Activated CD4-positive, CD25-positive, alpha-beta regulatory T cell treated with anti-CD3 and anti-CD28 coated beads, Interleukin-2, amount 50 U/mL, for 72 hours (primary cell): ENCODE results near the gene MBD3.

ENCODE experiments used
- DNase-seq: peaks from one replicate; pipeline ENCODE4 v3.0.0; 2021

MBD3 gene

DNA sequence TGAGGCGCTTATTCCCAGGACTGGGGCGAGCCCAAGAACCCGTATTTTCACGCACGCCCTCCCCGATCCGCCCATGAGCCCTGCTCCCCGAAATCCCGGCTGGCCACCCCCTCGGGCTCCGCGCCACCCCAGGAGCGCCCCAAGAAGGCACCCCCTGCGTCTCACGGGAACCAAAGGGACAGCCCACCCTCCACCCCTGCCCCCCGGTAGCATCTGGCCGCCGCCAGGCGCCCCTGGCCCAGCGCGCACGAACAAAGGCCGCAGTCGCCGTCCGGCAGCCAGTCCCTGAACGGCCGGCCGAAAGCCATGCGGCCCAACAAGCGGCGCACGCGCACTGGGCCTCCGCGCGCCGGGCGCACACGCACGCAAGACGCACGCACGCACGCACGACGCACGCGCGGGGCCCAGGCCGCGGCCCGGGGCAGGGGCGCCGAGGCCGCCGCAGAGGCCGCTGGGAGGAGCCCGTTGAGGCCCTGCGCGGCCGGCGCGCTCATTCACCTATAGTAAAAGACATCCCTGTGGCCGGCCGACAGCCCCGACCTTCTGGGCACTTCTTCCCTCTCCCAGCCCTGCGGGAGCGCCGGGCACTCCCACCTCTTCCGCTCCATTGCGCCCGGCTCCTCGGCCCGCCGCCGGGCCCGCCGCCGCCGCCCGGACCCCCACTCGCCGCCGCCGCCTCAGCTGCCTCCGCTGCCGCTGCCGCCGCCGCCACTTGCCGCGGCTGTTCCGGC is 476 bp downstream of the MBD3 start:
- DNase-seq = peak; percentile 87

DNA sequence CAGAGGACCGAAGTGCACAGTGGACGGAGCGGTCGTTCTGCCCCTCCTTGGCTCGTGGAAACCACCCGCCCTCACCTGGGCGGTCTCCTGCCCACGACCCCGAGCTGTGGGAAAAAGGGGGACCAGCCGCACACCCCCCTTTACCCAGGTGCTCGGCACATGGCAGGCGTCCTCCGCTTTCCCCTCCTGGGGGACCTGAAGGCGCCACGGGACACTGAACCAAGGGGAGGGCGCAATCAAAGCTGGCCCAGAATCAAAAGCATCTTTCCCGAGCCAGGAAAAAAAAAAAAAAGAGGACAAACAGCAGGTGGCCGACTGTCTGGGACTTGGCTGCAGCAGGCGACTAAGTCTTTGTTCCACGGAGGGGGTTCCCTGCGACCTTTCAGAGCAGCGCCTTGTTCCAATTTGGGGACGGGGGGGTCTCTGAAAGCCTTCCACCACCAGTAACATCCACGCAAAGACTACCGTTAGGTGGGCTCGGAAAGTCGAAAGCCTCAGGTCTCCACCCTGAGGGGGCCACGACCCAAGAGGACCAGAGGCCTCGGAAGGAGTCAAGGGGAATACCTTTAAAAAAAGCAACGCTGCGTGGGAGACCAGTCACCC is 1.1 kb downstream of the MBD3 start:
- no peak for DNase-seq

DNA sequence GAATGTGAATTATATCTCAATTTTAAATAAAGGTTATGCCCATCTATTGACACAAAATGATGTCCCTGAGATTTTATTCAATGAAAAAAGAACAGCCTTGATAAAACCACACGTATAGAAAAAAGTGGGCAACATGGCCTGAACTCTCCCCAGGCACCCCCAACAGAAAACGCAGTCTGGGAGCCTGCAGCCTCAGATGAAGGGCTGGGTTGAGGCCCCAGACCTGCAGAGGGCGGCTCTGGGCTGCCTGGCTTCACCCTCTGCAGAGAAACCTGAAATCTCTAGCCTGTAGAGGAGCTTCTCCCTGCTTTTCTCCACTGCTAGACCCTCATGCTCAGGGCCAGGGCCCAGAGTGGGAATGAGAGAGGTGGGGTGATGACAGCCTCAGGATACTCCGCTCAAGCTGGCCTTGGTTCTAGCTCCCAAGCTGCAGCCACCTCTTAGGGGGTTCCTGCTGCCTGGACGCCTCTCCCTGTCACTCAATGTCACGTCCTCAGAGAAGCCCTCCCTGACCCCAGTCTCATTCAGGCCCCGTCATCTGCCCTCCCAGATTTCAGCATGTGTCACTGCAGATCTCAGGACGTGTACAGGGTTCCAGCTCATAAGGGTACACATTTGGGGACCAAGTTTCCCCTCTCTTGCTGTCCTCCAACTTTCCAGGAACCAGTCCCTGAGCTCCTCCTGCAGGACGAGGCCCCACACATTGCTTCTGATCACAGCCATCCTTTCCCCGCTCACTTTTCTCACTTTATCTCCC is 1.8 kb downstream of the MBD3 start:
- no peak for DNase-seq

DNA sequence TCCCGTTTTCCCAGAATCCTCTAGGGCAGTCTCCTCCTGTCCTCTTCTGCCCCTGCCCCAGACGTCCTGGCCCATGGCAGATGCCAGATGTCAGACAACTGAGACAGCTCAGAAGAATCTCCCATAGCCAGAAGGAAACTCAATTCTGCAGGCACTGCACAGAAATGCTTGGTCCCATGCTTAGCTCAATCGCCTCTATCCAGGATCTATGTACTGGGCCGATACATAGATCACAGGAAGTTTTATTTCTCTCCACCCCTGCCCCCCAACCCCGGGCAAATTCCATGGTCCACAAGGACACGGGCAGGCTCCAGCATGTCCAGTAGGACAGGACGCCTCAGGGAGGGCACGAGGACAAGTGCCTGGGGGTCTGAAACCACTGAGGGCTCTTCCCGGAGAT is 4.8 kb downstream of the MBD3 start:
- DNase-seq = no peak

DNA sequence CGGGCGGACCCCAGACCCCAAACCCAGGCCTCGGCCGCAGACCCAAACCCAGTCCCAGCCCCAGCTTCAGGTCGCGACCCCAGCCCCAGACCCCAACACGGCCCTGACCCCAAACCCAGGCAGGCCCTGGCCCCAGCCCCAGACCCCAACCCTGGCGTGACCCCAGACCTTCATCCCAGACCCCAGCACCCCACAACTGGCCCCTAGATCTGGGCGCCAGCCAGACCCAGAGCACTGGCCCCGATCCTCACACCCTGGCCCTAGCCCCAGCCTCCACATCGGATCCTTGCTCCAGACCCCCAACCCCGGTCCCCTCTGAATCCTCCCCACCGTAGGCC is 7.5 kb downstream of the MBD3 start:
- DNase-seq = no peak

DNA sequence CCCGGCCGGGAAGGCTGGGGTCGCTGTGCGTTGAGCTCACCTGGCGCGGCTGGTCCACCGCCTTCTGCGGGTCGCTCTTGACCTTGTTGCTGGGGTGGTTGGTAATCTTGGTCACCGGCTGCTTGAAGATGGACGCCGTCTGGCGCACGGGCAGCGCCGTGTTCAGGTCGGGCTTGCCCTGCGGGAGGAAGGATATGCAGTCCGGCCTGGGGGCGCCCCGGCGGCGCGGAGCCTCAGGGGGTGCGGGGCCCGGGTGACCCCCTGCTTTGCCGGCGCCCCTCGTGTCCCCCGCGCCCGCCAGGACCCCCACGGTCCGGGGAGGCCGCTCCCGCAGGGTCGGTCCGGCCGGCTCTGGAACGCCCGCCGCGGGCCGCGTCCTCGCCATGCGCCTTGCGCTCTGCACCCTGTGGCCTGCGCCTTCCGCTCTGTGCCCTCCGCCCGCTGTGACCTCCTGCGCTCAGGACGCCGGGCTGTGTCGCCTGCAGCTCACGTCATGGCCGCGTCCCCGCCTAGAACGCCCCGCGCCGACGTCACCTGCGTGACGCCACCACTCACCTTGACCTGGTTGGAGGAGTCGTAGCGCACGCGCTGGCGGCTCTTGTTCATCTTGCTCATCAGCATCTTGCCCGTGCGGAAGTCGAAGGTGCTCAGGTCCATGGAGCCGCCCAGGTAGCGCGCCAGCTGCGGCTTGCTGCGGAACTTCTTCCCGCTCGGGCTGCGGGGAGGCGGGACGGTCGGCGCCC is 8.0 kb downstream of the MBD3 start:
- no peak for DNase-seq

DNA sequence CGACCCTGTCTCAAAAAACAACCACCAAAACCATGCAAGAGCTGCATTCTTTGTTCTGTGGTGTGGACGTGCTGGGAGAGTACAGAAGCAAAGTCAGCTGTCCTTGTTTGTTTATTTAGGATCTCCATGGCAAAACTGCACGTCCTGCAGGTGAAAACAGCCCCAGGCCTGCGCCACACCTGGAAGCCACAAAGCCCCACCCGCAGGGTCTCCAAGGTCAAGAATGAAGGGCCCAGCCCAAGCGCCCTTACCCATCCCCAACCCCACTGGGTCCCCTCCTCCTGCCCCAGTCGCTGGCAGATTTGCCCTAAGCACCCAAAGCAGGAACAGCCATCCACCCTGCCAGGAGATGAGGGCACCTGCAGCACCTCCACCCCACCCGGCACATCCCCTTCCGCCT is 10.5 kb downstream of the MBD3 start:
- DNase-seq = no peak

DNA sequence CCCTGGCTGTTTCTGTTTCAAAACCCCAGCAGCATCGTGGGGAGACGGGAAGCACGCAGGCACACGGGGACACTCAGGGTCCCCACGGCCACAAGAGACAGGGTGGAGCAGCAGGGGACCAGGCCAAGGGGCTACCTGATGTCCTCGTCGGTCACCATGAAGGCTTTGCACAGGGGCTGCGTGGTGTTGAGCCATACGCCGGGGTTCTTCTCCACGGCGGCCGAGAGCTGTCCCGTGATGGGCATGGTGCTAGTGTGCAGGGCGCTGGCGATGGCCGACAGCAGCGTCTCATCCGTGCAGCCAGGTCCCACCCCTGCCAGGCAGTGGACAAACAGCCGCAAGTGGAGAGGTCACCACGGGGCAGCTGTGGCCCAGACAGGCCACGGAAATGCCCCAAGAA is 11.7 kb downstream of the MBD3 start:
- no peak for DNase-seq

DNA sequence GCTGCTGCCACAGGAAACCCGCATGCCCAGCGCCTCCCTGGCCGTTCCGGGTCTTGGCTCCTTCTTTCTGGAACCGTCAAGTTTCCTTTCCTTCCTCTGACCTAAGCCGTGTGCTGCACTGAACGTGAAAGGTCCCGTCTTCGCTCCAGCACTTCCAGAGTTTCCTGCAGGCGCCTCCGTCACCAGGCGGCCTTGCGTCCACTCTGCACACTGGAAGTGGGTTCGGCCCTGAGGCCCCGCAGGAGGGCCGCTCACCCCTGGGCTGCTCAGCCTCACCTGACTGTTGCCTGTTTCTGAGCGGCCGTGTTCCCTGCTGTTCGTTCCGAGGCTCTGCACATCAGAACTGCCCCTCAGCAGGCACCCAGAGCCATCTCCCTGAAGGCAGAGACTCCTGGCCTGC is 12.3 kb downstream of the MBD3 start:
- no peak for DNase-seq

DNA sequence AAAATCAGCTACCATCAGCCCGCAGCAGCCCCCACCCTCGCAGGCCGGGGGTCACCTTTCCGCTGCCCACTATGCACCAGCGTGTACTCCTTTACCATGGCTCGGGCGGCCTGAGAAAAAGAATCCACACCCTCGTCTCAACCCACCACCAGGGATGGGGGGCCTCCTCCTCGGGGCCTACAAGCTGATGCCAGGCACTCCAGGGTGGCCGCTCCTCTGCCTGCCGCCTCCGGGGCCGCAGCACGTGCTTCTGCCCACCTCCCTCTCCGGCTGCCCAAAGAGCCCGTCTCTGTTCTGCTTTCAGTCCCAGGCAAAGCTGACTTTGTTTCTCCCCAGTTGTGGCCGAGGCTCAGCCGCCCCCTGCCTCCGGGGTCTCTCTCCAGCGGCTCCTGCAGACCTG is 13.4 kb downstream of the MBD3 start:
- no peak for DNase-seq

DNA sequence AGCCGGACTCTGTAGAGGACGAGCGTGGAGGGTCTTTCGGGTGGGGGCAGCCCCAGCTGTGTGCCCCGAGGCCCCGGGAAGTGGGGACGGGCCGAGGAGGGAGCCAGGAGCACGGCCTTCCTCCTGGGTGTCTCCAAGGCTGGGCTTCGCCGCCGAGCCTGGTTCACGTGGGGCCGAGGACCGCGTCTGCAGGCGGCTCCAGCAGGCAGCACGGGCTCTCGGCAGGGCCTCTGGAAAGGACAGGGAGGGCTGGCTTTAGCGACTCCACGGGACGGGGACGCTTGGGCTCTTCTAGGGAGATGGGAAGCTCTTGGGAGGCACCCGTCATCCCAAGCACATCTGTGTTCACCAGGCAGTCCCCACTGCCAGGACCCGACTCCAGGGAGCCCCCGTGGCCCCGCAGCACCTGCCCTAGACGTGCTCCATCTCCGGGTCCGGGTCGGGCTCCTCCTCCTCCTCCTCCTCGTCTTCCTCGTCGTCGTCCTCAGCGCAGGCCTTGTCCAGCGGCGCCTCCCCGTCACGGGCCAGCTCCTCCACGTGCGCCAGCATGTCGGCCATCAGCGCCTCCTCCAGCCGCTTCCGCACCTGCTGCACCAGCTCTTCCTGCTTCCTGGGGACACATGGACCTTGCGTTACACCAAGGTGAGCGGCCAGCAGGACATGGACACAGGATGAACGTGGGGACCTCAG is 14.6 kb downstream of the MBD3 start:
- no peak for DNase-seq

DNA sequence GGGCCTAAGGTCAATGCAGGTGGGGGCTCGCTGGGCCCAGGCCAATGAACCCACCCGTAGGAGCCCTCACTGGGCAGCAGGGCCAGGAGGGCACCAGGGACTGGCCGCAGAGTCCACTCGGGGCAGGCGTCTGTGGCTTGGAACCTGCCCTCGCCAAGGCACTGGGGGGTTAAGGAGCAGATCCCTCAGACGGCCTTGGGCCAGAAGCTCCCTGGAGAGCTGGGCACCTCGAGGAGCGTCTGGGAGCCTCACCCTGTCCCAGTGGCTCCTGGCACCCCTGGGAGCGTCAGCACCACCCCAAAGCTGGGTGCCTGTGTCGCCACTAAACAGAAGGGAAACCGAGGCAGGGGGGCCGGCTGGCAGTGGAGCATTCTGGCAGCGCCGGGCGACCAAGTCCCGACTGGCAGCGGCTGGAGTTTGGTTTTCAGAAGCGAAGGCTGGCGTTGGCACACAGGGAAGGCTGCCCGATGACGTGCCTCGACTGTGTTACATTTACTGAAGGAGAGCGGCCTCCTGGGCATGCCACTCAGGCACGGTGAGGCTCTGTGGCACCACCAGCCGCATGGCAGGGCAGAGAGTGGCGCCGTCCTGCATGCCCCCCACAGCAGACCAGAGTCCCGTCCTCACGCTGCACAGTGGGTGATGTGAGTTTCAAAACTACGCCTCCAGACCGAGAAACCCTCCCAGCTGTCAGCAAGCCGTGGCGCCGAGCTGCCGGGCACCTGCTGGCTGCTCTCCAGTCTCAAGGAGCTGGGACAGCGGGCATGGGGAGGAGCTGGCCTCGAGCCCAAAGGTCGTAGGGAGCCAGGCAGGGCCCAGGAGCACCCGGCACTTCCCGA is 15.4 kb downstream of the MBD3 start:
- DNase-seq = no peak

DNA sequence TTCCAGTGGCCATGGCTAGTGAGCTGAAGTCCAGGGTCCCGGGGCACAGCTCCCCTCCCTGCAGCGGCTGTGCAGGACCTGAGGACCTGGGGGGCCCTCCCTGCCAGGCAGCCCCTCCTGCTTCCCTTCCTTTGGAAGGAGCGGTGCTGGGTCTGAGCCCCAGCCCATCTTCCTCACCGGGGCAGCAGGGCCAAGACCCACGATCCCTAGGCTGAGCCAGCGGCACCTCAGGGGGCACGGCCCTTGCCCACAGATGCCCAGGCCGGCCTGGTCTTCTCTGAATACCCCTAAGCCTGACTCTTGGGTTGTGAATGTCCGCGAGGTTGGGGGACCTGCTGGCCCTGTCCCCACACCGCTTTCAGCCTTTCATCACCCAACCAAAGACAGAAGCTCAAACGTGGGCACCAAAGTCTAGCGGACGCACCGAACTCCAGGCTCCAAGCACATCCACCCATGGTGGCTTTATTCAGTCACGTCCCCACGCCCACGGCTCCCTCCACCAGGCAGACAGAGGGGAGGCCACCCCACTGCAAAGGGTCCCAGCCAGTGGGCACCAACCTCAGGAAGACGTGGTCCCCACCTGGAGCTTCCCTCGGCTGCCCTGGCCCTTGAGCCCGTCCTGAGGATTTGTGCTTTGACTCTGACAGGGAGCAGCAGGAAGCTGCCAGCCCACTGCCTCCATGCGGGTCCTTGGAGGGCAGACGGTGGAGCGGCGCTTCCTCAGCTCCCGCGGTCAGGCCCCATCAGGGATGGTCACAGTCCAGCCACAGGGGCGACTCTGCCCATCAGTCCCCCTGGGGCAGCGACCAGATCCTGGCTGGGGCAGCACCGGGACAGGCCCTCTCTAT is 16.2 kb downstream of the MBD3 start:
- DNase-seq = no peak

DNA sequence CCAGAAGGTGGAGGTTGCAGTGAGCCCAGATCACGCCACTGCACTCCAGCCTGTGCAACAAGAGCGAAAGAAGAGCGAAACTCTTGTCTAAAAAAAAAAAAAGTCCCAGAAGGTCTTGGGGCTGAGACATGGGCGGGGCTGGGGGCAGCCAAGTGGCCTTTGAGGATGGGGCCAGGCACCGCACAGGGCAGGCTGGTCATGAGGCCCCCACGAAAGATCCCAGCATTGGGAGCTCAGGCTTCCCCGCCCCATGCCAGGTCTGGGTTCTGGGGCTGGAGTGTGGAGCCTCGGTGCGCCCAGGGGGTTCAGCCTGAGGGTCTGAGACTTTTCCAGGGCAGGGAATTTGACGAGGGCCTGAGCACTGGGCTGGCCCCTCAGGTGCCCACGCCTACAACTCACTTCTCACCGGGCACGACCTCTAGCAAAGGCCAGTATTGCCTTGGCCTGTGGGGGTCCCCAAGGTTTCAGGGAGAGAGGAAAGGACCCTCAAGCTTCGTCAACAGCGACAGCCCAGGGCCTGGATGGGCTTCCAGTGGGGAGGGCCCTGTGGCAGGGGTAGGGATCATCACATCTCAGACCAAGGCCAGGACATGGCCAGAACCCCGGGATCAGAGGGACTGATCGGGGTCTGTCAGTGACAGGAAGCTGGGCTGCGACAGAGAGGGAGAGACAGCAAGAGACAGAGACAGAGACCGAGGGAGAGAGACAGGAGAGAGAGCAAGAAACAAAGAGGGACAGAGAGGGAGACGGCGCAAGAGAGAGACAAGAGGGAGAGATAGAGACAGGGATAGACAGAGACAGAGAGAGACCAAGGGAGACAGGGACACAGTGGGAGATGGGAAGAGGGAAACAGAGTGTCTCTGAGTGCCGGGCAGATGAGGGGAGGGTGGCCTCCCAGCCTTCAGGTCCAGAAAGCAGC is 17.1 kb downstream of the MBD3 start:
- DNase-seq = no peak

DNA sequence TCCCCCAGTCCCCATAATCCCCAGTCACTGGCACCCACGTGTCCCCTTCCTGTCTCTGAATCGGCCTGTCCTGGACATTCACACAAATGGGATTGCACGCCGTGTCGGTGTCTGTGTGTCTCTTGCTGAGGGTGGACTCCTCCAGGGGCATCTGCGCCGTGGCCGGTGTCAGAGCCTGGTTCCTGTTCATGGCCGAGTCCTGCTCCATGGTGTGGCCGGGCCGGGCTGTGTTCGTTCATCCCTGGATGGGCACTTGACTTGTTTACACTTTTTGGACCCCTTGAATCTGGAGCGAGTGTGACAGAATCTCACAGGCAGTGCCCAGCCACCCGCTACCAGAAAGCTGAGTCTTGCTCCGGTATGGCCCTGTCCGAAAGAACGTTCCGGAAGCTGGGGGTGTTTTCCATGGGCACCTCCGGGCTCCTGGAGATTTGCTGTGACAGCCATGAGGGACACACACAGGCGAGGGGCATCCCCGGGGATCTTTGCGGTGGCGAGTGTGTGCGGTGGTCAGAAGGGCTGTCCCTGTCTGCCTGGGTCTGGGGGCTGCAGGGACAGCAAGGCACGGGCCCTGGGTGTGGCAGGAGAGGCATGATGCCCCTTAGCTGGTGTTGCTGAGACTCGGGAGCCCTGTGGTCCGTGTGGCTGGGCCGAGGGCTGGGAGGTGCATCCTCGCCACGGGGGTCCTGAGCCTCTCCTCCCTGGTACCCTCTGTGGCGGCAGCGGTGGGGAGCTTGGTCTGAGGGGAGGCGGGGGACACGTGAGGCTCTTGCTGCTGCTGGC is 18.1 kb downstream of the MBD3 start:
- DNase-seq = no peak

DNA sequence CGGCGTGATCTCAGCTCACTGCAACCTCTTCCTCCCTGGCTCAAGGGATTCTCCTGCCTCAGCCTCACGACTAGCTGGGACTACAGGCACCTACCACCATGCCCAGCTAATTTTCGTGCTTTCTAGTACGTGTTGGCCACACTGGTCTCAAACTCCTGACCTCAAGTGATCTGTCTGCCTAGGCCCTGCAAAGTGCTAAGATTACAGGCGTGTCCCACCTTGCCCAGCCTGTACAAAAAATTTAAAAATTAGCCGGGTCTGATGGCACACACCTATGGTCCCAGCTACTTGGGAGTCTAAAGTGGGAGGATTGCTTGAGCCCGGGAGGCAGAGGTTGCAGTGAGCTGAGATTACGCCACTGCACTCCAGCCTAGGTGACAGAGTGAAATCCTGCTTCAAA is 19.9 kb downstream of the MBD3 start:
- no peak for DNase-seq

DNA sequence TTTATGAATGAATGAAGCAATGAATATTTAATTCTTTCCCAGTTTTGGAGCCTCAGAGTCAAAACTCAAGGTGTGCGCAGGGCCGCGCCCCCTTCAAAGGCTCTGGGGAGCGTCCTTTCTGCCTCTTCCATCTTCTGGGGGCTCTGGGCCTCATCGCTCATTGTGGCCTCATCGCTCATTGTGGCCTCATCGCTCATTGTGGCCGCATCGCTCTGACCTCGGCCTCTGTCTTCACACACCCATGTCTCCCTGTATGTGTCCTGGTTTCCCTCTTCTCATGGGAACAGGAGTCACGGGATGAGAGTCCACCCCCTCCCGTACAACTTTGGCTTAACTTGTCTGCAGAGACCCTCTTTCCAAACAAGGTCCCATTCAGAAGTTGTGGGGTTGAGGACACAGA is 21.3 kb downstream of the MBD3 start:
- no peak for DNase-seq

DNA sequence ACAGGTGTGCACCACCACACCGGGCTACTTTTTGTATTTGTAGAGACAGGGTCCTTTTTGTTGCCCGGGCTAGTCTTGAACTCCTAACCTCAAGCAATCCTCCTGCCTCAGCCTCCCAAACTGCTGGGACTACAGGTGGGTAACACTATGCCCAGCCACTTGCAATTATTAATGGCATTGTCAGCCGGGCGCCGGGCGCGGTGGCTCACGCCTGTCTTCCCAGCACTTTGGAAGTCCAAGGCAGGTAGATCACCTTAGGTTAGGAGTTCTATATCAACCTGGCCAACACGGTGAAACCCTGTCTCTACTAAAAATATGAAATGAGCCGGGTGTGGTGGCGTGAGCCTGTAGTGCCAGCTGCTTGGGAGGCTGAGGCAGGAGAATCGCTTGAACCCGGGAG is 21.8 kb downstream of the MBD3 start:
- no peak for DNase-seq

DNA sequence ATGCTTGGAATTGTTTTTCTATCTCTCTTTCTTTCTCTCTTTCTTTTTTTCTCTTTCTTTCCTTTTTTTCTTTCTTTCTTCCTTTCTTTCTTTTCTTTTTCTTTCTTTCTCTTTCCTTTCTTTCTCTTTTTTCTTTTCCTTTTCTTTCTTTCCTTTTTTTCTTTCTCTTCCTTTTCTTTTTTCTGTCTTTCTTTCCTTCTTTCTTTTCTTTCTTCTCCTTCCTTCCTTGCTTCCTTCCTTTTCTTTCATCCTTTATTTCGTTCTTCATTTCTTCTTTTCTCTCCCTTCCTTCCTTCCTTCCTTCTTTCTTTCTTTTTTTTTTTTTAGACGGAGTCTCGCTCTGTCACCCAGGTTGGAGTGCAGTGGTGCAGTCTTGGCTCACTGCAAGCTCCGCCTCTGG is 22.7 kb downstream of the MBD3 start:
- DNase-seq = no peak
